Measurements from ENCODE around the gene ERH. TPM values are rescaled to one million over a fixed set of nuclear protein-coding genes. Genes with fewer than 3 reads are reported as not detected.
"Not testable (repeated sequence)": the region's sequence is repeated elsewhere in the genome, so short reads cannot be mapped to it uniquely, and the experiment has no call there.

The ERH gene
- polyA plus RNA-seq, 1 donor, result 137 TPM

GRCh38 chr14:69395929-69396328, 2.2 kb downstream of the ERH start:
- no peak for DNase-seq (ENCODE audit: low read depth)

- no peak for DNase-seq (ENCODE audit: low read depth)
These were observed 5.6 kb downstream of the ERH start for GRCh38 chr14:69392481-69392880.

- DNase-seq (ENCODE audit: low read depth), result not testable (repeated sequence)
These were observed 6.7 kb downstream of the ERH start for GRCh38 chr14:69391400-69391799.

GRCh38 chr14:69387311-69387710, 10.8 kb downstream of the ERH start:
- no peak for DNase-seq (ENCODE audit: low read depth)

GRCh38 chr14:69378274-69378673, 19.8 kb downstream of the ERH start:
- no peak for DNase-seq (ENCODE audit: low read depth)

GRCh38 chr14:69376439-69376838, 21.7 kb downstream of the ERH start:
- DNase-seq (ENCODE audit: low read depth), result no peak

GRCh38 chr14:69375722-69376121, 22.4 kb downstream of the ERH start:
- no peak for DNase-seq (ENCODE audit: low read depth)

GRCh38 chr14:69375182-69375581, 22.9 kb downstream of the ERH start:
- no peak for DNase-seq (ENCODE audit: low read depth)

- DNase-seq (ENCODE audit: low read depth), result no peak
These were observed 23.9 kb downstream of the ERH start for GRCh38 chr14:69374235-69374634.

- no peak for DNase-seq (ENCODE audit: low read depth)
These were observed 25.0 kb downstream of the ERH start for GRCh38 chr14:69373104-69373503.

- DNase-seq (ENCODE audit: low read depth), result no peak
These were observed 26.0 kb downstream of the ERH start for GRCh38 chr14:69372146-69372545.

- no peak for DNase-seq (ENCODE audit: low read depth)
These were observed 28.0 kb downstream of the ERH start for GRCh38 chr14:69370061-69370460.

- no peak for DNase-seq (ENCODE audit: low read depth)
These were observed 29.7 kb downstream of the ERH start for GRCh38 chr14:69368381-69368780.

GRCh38 chr14:69366761-69367160, 31.3 kb downstream of the ERH start:
- no peak for DNase-seq (ENCODE audit: low read depth)

GRCh38 chr14:69366069-69366468, 32.0 kb downstream of the ERH start:
- no peak for DNase-seq (ENCODE audit: low read depth)

- DNase-seq (ENCODE audit: low read depth), result no peak
These were observed 33.7 kb downstream of the ERH start for GRCh38 chr14:69364378-69364777.

- DNase-seq (ENCODE audit: low read depth), result no peak
These were observed 34.1 kb downstream of the ERH start for GRCh38 chr14:69363964-69364363.

- no peak for DNase-seq (ENCODE audit: low read depth)
These were observed 35.0 kb downstream of the ERH start for GRCh38 chr14:69363055-69363454.

GRCh38 chr14:69360438-69361108, 37.5 kb downstream of the ERH start:
- DNase-seq (ENCODE audit: low read depth), result no peak

GRCh38 chr14:69358966-69359365, 39.1 kb downstream of the ERH start:
- DNase-seq (ENCODE audit: low read depth), result no peak

- DNase-seq (ENCODE audit: low read depth), result no peak
These were observed 39.7 kb downstream of the ERH start for GRCh38 chr14:69358233-69358963.

GRCh38 chr14:69357544-69358200, 40.4 kb downstream of the ERH start:
- no peak for DNase-seq (ENCODE audit: low read depth)

Data from forelimb muscle (tissue), 1 donor.